Dermis lymphatic vessel endothelial cell (primary cell): ENCODE data around the gene TMED9. TPM values are rescaled to one million over a fixed set of nuclear protein-coding genes. Genes with fewer than 3 reads are reported as not detected.

ENCODE experiments used
- total RNA-seq: library from RNA; depleted of rRNA; stranded (reverse); fragments of >200 nt; gene quantifications from 2 replicates; pipeline ENCODE4 v1.2.1, GENCODE V29; 2014

Gene TMED9
- 109 and 137 TPM in 2 replicates for total RNA-seq

GRCh38 chr5:177592010-177592834 is at the start of gene TMED9:
TMED9 (plus strand) TSS chr5:177592203; CDS start chr5:177592215, 12 bp downstream.

DNA sequence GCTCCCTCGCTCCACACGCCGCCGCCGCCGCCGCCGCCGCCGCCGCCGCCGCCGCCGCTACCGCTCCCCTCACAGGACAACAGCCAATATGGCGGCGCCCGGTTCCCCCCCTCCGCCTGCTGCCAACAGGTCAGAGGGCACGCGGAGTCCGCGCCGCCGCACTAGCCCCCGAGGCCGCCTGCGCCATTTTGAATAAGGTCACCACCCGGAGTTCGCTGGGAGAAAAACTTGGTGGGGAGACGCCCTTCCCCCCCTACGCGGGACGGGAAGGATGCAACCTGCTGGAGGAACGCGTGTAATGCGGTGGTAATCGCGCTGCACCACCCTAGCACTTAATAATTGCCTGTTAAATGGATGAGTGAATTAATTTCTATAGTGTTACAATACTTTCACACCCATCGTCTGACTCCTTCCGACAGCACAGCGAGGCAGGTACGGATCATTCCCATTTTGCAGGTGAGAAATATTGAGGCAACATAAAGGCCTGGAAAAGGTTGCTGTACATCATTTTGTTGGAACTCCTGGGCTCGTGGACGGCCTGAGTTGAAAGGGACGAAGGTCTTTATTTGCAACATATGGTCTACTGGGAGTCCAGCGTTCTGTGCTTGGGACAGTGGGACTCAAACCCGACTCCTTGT is 37.4 kb upstream of the TMED9 start, which contains the start of gene FAM193B:
Gene FAM193B, minus strand, starts transcription at position 90 of the 638 bp plus-strand sequence. CDS start 105 bp downstream, outside the sequence.

DNA sequence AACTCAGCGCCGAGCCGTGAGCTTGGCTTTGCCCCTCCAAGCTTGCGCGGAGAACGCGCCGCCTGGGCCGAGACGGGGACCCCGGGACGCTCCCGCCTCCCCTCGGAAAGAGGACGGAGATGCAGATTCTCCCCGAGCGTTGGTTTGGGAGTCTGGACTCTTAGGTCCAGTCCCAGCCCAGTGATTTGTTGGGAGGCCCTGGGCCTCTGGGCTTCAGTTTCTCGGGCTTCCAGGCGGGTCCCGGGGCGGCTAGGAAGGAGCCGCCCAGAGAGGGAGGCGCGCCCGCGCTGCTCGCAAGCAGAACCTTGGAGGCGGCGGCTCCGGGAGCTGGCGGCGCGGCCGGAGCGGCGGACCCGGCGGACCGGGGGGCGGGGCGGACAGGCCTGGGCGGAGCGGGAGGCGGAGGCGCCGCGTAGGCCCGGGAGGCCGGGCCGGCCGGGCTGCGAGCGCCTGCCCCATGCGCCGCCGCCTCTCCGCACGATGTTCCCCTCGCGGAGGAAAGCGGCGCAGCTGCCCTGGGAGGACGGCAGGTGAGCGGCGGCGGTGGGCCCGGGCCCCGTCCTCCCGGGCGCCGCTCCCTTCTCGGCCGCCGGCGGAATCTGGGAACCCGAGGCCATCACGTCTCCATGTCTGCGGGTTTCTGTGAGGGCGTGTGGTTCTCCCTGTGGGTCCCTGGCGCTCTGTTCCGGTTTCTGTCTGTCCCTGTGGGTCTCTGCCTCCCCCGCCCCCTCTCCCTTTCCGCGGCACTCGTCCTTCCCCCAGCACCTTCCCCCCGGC is 7.9 kb downstream of the TMED9 start, which contains the start of gene B4GALT7:
Gene B4GALT7, plus strand, starts transcription at position 402 of the 777 bp plus-strand sequence. Its CDS starts 79 bp downstream, at position 481.

Other genes starting within 250 kb of the TMED9 start
- gene LMAN2, start 240.5 kb upstream of the TMED9 start, total RNA-seq = 322 and 383 TPM in 2 replicates
- gene RGS14, start 234.3 kb upstream of the TMED9 start, total RNA-seq = 4.6 and 5.1 TPM in 2 replicates
- gene SLC34A1, start 207.8 kb upstream of the TMED9 start, total RNA-seq = not detected in 2 replicates
- gene PFN3, start 191.5 kb upstream of the TMED9 start, total RNA-seq = not detected in 2 replicates
- gene F12, start 182.6 kb upstream of the TMED9 start, total RNA-seq = 0.54 and 0.77 TPM in 2 replicates
- gene GRK6, start 165.5 kb upstream of the TMED9 start, total RNA-seq = 13.1 and 15.0 TPM in 2 replicates
- 1.3 and 1.6 TPM in 2 replicates for gene PRR7, start 145.4 kb upstream of the TMED9 start, total RNA-seq
- gene DBN1, start 118.6 kb upstream of the TMED9 start, total RNA-seq = 91.8 and 130 TPM in 2 replicates
- gene PDLIM7, start 94.6 kb upstream of the TMED9 start, total RNA-seq = 27.2 and 30.5 TPM in 2 replicates
- gene DOK3, start 82.4 kb upstream of the TMED9 start, total RNA-seq = 1.4 and 2.1 TPM in 2 replicates
- 65.1 and 72.5 TPM in 2 replicates for gene DDX41, start 75.2 kb upstream of the TMED9 start, total RNA-seq
- 13.2 and 14.8 TPM in 2 replicates for gene FAM193B, start 37.6 kb upstream of the TMED9 start, total RNA-seq
- gene B4GALT7, start 7.9 kb downstream of the TMED9 start, total RNA-seq = 21.7 and 26.9 TPM in 2 replicates
- gene FAM153A, start 190.7 kb downstream of the TMED9 start, total RNA-seq = not detected in 2 replicates